Right renal pelvis (tissue), 4 donors: ENCODE data around the gene CAND2. TPM values are rescaled to one million over a fixed set of nuclear protein-coding genes. Genes with fewer than 3 reads are reported as not detected.

Experiments used
- DNase-seq, 4 donors: peaks; one replicate each; pipeline ENCODE4 v3.0.0-alpha.2; 2013; ENCODE audit warnings: low read depth in 4 of 4, low spot score in 3 of 4, missing footprints in 1 of 4
- polyA plus RNA-seq, 4 donors: library from polyadenylated mRNA; unstranded; fragments of 120-200 nt; gene quantifications; one replicate each; pipeline ENCODE4 v1.2.1, GENCODE V29; 2013; ENCODE audit not compliant: insufficient read length in 4 of 4

CAND2 gene
- polyA plus RNA-seq, 4 donors: 7.5 to 9.6 (median 9.1) TPM

DNA sequence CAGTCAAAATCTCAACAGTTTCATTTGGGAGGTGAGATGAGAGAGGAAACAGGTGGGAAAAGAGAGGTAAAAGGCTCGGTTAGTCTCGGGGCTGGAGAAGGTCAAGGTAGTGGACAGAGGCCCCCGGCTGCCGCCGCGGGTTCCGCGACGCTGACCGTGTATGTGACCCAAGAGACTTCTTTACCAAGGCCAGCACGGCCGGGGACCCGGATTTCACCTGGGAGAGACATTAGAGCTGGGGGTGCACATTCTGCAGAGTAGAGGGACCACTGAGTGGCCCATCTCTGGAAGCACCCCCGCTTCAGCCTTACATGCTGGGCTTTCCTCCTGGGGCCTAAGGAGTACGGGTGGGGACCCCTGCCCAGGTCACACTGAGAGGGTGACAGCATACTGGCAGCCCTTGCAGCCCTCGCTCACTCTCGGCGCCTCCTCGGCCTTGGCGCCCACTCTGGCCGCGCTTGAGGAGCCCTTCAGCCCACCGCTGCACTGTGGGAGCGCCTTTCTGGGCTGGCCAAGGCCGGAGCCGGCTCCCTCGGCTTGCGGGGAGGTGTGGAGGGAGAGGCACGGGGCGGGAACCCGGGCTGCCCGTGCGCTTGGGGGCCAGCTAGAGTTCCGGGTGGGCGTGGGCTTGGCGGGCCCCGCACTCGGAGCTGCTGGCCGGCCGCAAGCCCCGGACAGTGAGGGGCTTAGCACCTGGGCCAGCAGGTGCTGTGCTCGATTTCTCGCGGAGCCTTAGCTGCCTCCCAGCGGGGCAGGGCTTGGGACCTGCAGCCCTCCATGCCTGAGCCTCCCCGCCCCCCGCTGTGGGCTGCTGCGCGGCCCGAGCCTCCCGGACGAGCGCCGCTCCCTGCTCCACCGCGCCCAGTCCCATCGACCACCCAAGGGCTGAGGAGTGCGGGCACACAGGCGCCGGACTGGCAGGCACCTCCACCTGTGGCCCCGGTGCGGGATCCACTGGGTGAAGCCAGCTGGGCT lies 86.1 kb downstream of the CAND2 start:
- DNase-seq: no peak

DNA sequence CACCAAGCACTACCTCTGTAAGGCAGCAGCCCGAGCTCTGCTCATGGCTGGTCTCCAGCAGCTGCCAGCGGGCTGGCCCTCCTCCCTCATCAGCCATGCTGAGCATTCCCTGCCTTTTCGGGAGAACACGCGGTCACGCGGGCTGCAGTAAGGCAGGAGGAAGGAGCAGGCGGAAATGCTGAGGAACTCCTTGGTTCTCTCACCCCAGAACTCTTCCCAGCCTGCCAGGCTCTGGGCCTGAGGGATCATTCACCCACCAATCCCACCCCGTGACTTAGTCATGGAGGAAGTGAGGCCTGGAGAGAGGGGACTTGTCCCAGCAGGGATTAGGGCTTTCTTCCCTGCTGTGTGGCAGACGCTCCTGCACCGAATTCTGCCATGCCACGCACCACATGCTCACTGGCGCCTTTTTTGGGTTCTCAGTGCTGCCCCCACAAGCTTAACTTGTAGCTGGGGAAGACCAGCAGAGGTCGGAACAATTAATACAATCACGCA lies 87.8 kb downstream of the CAND2 start:
- DNase-seq: no peak

Other genes starting within 250 kb of the CAND2 start
- 10 to 100 TPM; 46.8 to 52.1 (median 51.0) TPM for gene MKRN2, start 239.6 kb upstream of the CAND2 start, polyA plus RNA-seq
- gene RAF1, start 132.6 kb upstream of the CAND2 start, polyA plus RNA-seq: 100 to 1,000 TPM; 103 to 116 (median 109) TPM
- gene TMEM40, start 37.4 kb upstream of the CAND2 start, polyA plus RNA-seq: 1 to 10 TPM; 1.1 to 2.8 (median 1.4) TPM
- 1,000 to 10,000 TPM; 2,104 to 2,243 (median 2,171) TPM for gene RPL32, start 44.9 kb downstream of the CAND2 start, polyA plus RNA-seq